HCT116 (cell line): ENCODE measurements around the gene SUMO4.

Experiments
- EGR1 ChIP-seq: IDR thresholded peaks from 2 replicates; pipeline ENCODE4 v1.6.1; 2012; ENCODE audit warnings: low read depth
- ELF1 ChIP-seq: IDR thresholded peaks from 2 replicates; pipeline ENCODE4 v1.6.1; 2012; ENCODE audit warnings: low read depth, borderline replicate concordance
- EZH2 ChIP-seq: fragments of 200-600 bp; sonication (generic); IDR thresholded peaks from 2 replicates; pipeline ENCODE4 v1.6.1; 2017; ENCODE audit warnings: antibody characterized with exemption, mixed run types
- EZH2phosphoT487 ChIP-seq: fragments of 200-600 bp; IDR thresholded peaks from 2 replicates; pipeline ENCODE4 v1.6.1; 2018; ENCODE audit warnings: antibody characterized with exemption, borderline replicate concordance
- FOSL1 ChIP-seq: IDR thresholded peaks from 2 replicates; pipeline ENCODE4 v1.6.1; 2012; ENCODE audit warnings: low read depth
- POLR2A ChIP-seq: IDR thresholded peaks from 2 replicates; pipeline ENCODE4 v1.7.0; 2011; ENCODE audit warnings: borderline replicate concordance; ENCODE audit not compliant: insufficient read depth, insufficient read length; ENCODE audit errors: extremely low read depth
- POLR2AphosphoS5 ChIP-seq: IDR thresholded peaks from 2 replicates; pipeline ENCODE4 v1.6.1; 2011; ENCODE audit warnings: mild to moderate bottlenecking, low read depth, low read length, moderate library complexity
- RAD21 ChIP-seq: IDR thresholded peaks from 2 replicates; pipeline ENCODE4 v1.6.1; 2012; ENCODE audit warnings: low read depth, mild to moderate bottlenecking
- SP1 ChIP-seq: IDR thresholded peaks from 2 replicates; pipeline ENCODE4 v1.6.1; 2012; ENCODE audit warnings: low read depth
- YY1 ChIP-seq: IDR thresholded peaks from 2 replicates; pipeline ENCODE4 v1.6.1; 2011; ENCODE audit warnings: low read length, low read depth, moderate library complexity, mild to moderate bottlenecking; ENCODE audit not compliant: insufficient replicate concordance; ENCODE audit errors: extremely low read depth
- ZNF274 ChIP-seq: fragments of 200-500 bp; sonication (Bioruptor generic); IDR thresholded peaks from 2 replicates; pipeline ENCODE4 v1.6.1; 2014; ENCODE audit warnings: mild to moderate bottlenecking, low read depth, low read length, inconsistent platforms
- TF ChIP-seq, protein P1 (sequence below), 3 experiments: fragments of 200-600 bp in 1 of 3; sonication (generic) in 1 of 3; IDR thresholded peaks in 2 of 3; conservative IDR thresholded peaks in 1 of 3; 2 replicates each; pipeline ENCODE4 v1.5.1; 2012 to 2017; ENCODE audit warnings: low read depth in 2 of 3, low read length in 2 of 3, antibody characterized with exemption in 1 of 3, borderline replicate concordance in 1 of 3, control low read depth in 1 of 3, mild to moderate bottlenecking in 1 of 3, mixed read lengths in 1 of 3, mixed run types in 1 of 3, moderate library complexity in 1 of 3; ENCODE audit not compliant: insufficient read depth in 1 of 3
- TF ChIP-seq, protein P2 (sequence below): IDR thresholded peaks from 2 replicates; pipeline ENCODE4 v1.6.1; 2011; ENCODE audit warnings: mild to moderate bottlenecking, low read length, moderate library complexity; ENCODE audit not compliant: insufficient replicate concordance; ENCODE audit errors: extremely low read depth
- TF ChIP-seq, protein P3 (sequence below): IDR thresholded peaks from 2 replicates; pipeline ENCODE4 v1.6.1; 2012; ENCODE audit warnings: low read depth

DNA sequence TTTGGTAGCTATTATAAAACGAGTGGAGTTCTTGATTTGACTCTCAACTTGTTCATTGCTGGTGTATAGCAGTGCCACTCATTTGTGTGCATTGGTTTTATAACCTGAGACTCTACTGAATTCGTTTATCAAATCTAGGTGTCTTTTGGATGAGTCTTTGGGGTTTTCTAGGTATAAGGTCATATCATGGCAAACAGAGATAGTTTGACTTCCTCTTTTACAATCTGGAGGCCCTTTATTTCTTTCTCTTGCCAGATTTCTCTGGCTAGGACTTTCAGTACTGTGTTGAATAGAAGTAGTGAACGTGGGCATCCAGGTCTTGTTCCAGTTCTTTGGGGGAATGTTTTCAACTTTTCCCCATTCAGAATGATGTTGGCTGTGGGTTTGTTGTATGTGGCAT lies 38.8 kb downstream of the SUMO4 start:
- TF ChIP-seq EZH2 (no peak), YY1 (no peak), ZNF274 (no peak), POLR2A (no peak), RAD21 (no peak), EZH2phosphoT487 (no peak), EGR1 (no peak), FOSL1 (no peak), POLR2AphosphoS5 (no peak), SP1 (no peak), ELF1 (no peak)
- TF ChIP-seq, protein P1, sequence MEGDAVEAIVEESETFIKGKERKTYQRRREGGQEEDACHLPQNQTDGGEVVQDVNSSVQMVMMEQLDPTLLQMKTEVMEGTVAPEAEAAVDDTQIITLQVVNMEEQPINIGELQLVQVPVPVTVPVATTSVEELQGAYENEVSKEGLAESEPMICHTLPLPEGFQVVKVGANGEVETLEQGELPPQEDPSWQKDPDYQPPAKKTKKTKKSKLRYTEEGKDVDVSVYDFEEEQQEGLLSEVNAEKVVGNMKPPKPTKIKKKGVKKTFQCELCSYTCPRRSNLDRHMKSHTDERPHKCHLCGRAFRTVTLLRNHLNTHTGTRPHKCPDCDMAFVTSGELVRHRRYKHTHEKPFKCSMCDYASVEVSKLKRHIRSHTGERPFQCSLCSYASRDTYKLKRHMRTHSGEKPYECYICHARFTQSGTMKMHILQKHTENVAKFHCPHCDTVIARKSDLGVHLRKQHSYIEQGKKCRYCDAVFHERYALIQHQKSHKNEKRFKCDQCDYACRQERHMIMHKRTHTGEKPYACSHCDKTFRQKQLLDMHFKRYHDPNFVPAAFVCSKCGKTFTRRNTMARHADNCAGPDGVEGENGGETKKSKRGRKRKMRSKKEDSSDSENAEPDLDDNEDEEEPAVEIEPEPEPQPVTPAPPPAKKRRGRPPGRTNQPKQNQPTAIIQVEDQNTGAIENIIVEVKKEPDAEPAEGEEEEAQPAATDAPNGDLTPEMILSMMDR (IDR thresholded peaks at IDR 0.05 in 2 of 3, conservative IDR thresholded peaks at IDR 0.05 in 1 of 3; ENCODE audit: borderline replicate concordance in 1 of 3, insufficient read depth in 1 of 3, low read depth in 2 of 3, low read length in 2 of 3): no peak
- TF ChIP-seq, protein P2, sequence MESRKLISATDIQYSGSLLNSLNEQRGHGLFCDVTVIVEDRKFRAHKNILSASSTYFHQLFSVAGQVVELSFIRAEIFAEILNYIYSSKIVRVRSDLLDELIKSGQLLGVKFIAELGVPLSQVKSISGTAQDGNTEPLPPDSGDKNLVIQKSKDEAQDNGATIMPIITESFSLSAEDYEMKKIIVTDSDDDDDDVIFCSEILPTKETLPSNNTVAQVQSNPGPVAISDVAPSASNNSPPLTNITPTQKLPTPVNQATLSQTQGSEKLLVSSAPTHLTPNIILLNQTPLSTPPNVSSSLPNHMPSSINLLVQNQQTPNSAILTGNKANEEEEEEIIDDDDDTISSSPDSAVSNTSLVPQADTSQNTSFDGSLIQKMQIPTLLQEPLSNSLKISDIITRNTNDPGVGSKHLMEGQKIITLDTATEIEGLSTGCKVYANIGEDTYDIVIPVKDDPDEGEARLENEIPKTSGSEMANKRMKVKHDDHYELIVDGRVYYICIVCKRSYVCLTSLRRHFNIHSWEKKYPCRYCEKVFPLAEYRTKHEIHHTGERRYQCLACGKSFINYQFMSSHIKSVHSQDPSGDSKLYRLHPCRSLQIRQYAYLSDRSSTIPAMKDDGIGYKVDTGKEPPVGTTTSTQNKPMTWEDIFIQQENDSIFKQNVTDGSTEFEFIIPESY: no peak
- TF ChIP-seq, protein P3, sequence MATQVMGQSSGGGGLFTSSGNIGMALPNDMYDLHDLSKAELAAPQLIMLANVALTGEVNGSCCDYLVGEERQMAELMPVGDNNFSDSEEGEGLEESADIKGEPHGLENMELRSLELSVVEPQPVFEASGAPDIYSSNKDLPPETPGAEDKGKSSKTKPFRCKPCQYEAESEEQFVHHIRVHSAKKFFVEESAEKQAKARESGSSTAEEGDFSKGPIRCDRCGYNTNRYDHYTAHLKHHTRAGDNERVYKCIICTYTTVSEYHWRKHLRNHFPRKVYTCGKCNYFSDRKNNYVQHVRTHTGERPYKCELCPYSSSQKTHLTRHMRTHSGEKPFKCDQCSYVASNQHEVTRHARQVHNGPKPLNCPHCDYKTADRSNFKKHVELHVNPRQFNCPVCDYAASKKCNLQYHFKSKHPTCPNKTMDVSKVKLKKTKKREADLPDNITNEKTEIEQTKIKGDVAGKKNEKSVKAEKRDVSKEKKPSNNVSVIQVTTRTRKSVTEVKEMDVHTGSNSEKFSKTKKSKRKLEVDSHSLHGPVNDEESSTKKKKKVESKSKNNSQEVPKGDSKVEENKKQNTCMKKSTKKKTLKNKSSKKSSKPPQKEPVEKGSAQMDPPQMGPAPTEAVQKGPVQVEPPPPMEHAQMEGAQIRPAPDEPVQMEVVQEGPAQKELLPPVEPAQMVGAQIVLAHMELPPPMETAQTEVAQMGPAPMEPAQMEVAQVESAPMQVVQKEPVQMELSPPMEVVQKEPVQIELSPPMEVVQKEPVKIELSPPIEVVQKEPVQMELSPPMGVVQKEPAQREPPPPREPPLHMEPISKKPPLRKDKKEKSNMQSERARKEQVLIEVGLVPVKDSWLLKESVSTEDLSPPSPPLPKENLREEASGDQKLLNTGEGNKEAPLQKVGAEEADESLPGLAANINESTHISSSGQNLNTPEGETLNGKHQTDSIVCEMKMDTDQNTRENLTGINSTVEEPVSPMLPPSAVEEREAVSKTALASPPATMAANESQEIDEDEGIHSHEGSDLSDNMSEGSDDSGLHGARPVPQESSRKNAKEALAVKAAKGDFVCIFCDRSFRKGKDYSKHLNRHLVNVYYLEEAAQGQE: no peak
